ENCODE data around the gene TGFBR3L. TPM values are rescaled to one million over a fixed set of nuclear protein-coding genes. Genes with fewer than 3 reads are reported as not detected.

Gene TGFBR3L
- total and polyA plus RNA-seq, 2 of the 13 experiments (the other 11 are each of a cell fraction or from before 2014, with no cell fraction given) = 0.20 to 1.0 TPM

- TF ChIP-seq, protein P1, sequence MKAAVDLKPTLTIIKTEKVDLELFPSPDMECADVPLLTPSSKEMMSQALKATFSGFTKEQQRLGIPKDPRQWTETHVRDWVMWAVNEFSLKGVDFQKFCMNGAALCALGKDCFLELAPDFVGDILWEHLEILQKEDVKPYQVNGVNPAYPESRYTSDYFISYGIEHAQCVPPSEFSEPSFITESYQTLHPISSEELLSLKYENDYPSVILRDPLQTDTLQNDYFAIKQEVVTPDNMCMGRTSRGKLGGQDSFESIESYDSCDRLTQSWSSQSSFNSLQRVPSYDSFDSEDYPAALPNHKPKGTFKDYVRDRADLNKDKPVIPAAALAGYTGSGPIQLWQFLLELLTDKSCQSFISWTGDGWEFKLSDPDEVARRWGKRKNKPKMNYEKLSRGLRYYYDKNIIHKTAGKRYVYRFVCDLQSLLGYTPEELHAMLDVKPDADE (CRISPR knock-in tag; IDR thresholded peaks at IDR 0.05) = no peak
- TF ChIP-seq PTBP1 (IDR thresholded peaks at IDR 0.05; ENCODE audit: low read depth, low read length, poor library complexity, severe bottlenecking) (no peak), ISX (CRISPR knock-in tag; conservative IDR thresholded peaks at IDR 0.05) (no peak; the same call in 1 of the 2 replicates), SP4 (CRISPR knock-in tag; IDR thresholded peaks at IDR 0.05) (peak; percentile 97), KAT7 (CRISPR knock-in tag; IDR thresholded peaks at IDR 0.05; ENCODE audit: borderline replicate concordance) (peak; percentile 78; the same call in 1 of the 2 replicates), ZBTB3 (CRISPR knock-in tag; IDR thresholded peaks at IDR 0.05; ENCODE audit: borderline replicate concordance, low read depth) (no peak), SIX1 (CRISPR knock-in tag; IDR thresholded peaks at IDR 0.05; ENCODE audit: borderline replicate concordance) (no peak), CBX1 (IDR thresholded peaks at IDR 0.05; ENCODE audit: low read depth) (no peak), HNRNPH1 (optimal IDR thresholded peaks at IDR 0.05; ENCODE audit: low read depth, low read length) (no peak), ZNF776 (CRISPR knock-in tag; IDR thresholded peaks at IDR 0.05) (0 out of 2 replicates have a peak, but pooled peaks have one; percentile 63), KLF11 (CRISPR knock-in tag; IDR thresholded peaks at IDR 0.05) (no peak), ZNF605 (CRISPR knock-in tag; IDR thresholded peaks at IDR 0.05) (peak; percentile 79), NBN (conservative IDR thresholded peaks at IDR 0.05) (no peak), ZNF790 (CRISPR knock-in tag; IDR thresholded peaks at IDR 0.05; ENCODE audit: borderline replicate concordance) (0 out of 2 replicates have a peak, but pooled peaks have one; percentile 39), ZNF263 (CRISPR knock-in tag; IDR thresholded peaks at IDR 0.05) (peak; percentile 2; the same call in 1 of the 2 replicates), STAG1 (CRISPR knock-in tag; IDR thresholded peaks at IDR 0.05) (no peak), KDM3A (CRISPR knock-in tag; IDR thresholded peaks at IDR 0.05; ENCODE audit: low read depth) (peak; percentile 85), KAT2B (IDR thresholded peaks at IDR 0.05; ENCODE audit: borderline replicate concordance, low read depth, low read length) (no peak), ZSCAN25 (CRISPR knock-in tag; IDR thresholded peaks at IDR 0.05) (peak; percentile 41; the same call in 1 of the 2 replicates), SRSF4 (IDR thresholded peaks at IDR 0.05; ENCODE audit: low read depth, low read length, poor library complexity, severe bottlenecking) (no peak), ZNF329 (CRISPR knock-in tag; IDR thresholded peaks at IDR 0.05; ENCODE audit: low read depth) (0 out of 2 replicates have a peak, but pooled peaks have one; percentile 17), HNF4G (IDR thresholded peaks at IDR 0.05; ENCODE audit: borderline replicate concordance, low read depth, low read length) (no peak), HNF4G (CRISPR knock-in tag; IDR thresholded peaks at IDR 0.05; ENCODE audit: borderline replicate concordance, low read depth) (no peak; the same call in 1 of the 2 replicates), PHF21A (CRISPR knock-in tag; IDR thresholded peaks at IDR 0.05) (peak; percentile 95), ZNF253 (CRISPR knock-in tag; IDR thresholded peaks at IDR 0.05; ENCODE audit: borderline replicate concordance) (no peak)
- TF ChIP-seq, protein P2, sequence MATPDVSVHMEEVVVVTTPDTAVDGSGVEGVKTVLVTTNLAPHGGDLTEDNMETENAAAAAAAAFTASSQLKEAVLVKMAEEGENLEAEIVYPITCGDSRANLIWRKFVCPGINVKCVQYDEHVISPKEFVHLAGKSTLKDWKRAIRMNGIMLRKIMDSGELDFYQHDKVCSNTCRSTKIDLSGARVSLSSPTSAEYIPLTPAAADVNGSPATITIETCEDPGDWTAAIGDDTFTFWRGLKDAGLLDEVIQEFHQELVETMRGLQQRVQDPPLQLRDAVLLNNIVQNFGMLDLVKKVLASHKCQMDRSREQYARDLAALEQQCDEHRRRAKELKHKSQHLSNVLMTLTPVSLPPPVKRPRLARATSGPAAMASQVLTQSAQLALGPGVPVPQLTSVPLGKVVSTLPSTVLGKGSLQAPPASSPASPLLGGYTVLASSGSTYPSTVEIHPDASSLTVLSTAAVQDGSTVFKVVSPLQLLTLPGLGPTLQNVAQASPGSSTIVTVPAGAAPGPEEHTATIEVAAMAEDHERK (CRISPR knock-in tag; IDR thresholded peaks at IDR 0.05; ENCODE audit: low read depth) = peak; percentile 17; the same call in 1 of the 2 replicates
These were observed 29.0 kb downstream of the TGFBR3L start, which contains the start of gene TIMM44 (continued) for GRCh38 chr19:7943444-7944176.

All from HepG2 (cell line).